Measurements from ENCODE around the gene CTNNA2.

CTNNA2 gene

DNA sequence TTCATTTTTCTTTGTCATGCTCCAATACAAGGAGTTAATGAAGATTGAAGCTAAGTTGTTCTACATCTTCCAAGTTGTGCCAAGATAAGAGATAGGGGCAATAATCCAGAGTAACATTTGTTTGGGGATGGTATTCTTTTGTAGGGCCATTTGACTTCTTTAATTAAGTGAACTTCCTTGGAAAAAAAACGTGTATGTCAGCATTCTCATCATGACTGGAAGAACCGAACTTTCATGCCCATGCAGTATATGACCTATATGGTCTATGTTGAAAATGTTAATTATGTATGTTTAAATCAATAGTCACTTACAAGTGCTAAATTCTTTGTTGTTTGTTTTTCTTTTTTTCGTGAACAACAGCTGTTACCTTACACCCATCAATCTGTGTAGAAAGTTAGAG, 1111.2 kb downstream of the CTNNA2 start:
- Histone ChIP-seq H3K27me3 (ENCODE audit: control insufficient read depth in 2 of 2, insufficient read depth in 2 of 2, low read length in 2 of 2) (no peaks in the 10 kb centered on the region), H3K4me1 (ENCODE audit: control insufficient read depth in 2 of 2, insufficient read depth in 2 of 2, low read length in 2 of 2) (no peaks in the 10 kb centered on the region)

DNA sequence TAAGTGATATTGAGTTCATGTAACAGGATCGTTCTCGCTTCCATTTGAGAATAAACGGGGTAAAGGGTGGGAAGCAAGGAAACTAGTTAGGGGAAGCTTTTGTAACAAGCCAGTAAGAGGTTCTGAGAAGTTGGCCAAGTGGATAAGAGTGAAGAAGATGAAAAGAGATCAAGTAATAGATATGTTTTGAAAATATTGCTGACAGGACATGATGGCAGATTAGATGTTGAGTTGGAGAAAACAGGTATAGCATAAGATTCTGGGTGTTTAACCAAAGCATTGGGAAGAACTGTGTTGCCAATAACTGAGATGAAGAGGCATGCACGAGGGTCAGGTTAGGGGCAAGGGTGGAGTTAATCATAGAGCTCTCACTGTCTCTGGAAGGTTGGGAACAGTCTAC, 1121.7 kb downstream of the CTNNA2 start:
- H3K36me3 ChIP-seq (ENCODE audit: control insufficient read depth in 2 of 2, insufficient read depth in 2 of 2, low read length in 2 of 2), result no peaks in the 10 kb centered on the region
- H3K9ac ChIP-seq (ENCODE audit: low read depth in 1 of 2, low read length in 2 of 2), result no peak overlapping the region
- H3K27me3 ChIP-seq (ENCODE audit: control insufficient read depth in 2 of 2, insufficient read depth in 2 of 2, low read length in 2 of 2), result no peaks in the 10 kb centered on the region
- H3K9me3 ChIP-seq (ENCODE audit: control insufficient read depth in 2 of 2, low read length in 2 of 2), result no peaks in the 10 kb centered on the region
- H3K4me1 ChIP-seq (ENCODE audit: control insufficient read depth in 2 of 2, insufficient read depth in 2 of 2, low read length in 2 of 2), result no peaks in the 10 kb centered on the region
- H3K27ac ChIP-seq (ENCODE audit: low read depth in 2 of 2, low read length in 2 of 2), result no peak overlapping the region
- H3K4me3 ChIP-seq (ENCODE audit: low read length in 2 of 2), result no peak overlapping the region

More for the DNA sequence above, 1111.2 kb downstream of the CTNNA2 start:
- no peak overlapping the region for H3K9ac ChIP-seq (ENCODE audit: low read depth in 1 of 2, low read length in 2 of 2)
- H3K4me3 ChIP-seq (ENCODE audit: low read length in 2 of 2), result no peak overlapping the region
- H3K9me3 ChIP-seq (ENCODE audit: control insufficient read depth in 2 of 2, low read length in 2 of 2), result peaks cover 0 to 3% of the 10 kb centered on the region in 2 donors
- H3K27ac ChIP-seq (ENCODE audit: low read depth in 2 of 2, low read length in 2 of 2), result no peak overlapping the region
- no peaks in the 10 kb centered on the region for H3K36me3 ChIP-seq (ENCODE audit: control insufficient read depth in 2 of 2, insufficient read depth in 2 of 2, low read length in 2 of 2)

DNA sequence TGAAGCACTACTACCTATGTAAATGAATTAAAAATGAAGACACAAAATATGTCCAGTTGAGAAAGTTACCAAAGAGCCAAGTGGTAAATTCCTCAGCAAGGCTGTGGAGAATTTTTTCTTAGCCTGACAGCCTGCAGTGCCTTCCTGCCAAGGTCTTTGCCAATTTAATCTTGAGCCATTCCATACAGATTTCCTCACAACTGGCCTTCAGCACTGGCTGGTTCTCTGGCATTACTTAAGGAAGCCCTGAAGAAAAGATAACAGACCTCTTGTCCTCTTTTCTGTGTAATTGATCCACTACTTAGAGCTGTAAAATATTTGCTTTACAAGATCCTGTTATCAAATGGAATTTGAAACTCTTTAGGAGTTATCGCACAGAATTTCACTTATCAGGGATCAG, 1125.9 kb downstream of the CTNNA2 start:
- Histone ChIP-seq H3K27me3 (ENCODE audit: control insufficient read depth in 2 of 2, insufficient read depth in 2 of 2, low read length in 2 of 2) (no peaks in the 10 kb centered on the region), H3K27ac (ENCODE audit: low read depth in 2 of 2, low read length in 2 of 2) (no peak overlapping the region), H3K9ac (ENCODE audit: low read depth in 1 of 2, low read length in 2 of 2) (no peak overlapping the region), H3K4me3 (ENCODE audit: low read length in 2 of 2) (no peak overlapping the region), H3K4me1 (ENCODE audit: control insufficient read depth in 2 of 2, insufficient read depth in 2 of 2, low read length in 2 of 2) (no peaks in the 10 kb centered on the region), H3K36me3 (ENCODE audit: control insufficient read depth in 2 of 2, insufficient read depth in 2 of 2, low read length in 2 of 2) (no peaks in the 10 kb centered on the region), H3K9me3 (ENCODE audit: control insufficient read depth in 2 of 2, low read length in 2 of 2) (no peaks in the 10 kb centered on the region)

DNA sequence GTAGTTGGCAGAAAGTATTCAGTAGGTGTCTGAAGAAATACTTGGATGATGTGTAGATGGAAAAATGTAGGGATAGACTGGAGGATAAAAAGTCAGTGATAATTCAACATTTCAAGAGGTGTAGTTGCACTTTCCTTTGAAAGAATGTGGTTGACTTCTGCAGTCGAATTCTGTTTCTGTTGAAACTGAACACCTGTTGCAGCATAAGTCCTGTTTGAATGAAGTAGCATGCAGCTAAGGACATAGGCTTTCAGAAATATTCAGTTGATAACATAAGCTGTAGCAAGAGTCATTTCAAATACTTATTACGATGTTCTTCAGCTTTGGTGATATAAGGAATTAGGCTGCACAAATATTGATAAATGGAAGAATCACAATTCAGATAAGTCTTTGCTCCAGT, 1129.6 kb downstream of the CTNNA2 start:
- H3K4me3 ChIP-seq (ENCODE audit: low read length in 2 of 2), result no peak overlapping the region
- no peaks in the 10 kb centered on the region for H3K36me3 ChIP-seq (ENCODE audit: control insufficient read depth in 2 of 2, insufficient read depth in 2 of 2, low read length in 2 of 2)
- no peak overlapping the region for H3K27ac ChIP-seq (ENCODE audit: low read depth in 2 of 2, low read length in 2 of 2)
- no peak overlapping the region for H3K9ac ChIP-seq (ENCODE audit: low read depth in 1 of 2, low read length in 2 of 2)
- H3K27me3 ChIP-seq (ENCODE audit: control insufficient read depth in 2 of 2, insufficient read depth in 2 of 2, low read length in 2 of 2), result no peaks in the 10 kb centered on the region
- no peaks in the 10 kb centered on the region for H3K9me3 ChIP-seq (ENCODE audit: control insufficient read depth in 2 of 2, low read length in 2 of 2)
- H3K4me1 ChIP-seq (ENCODE audit: control insufficient read depth in 2 of 2, insufficient read depth in 2 of 2, low read length in 2 of 2), result no peaks in the 10 kb centered on the region

DNA sequence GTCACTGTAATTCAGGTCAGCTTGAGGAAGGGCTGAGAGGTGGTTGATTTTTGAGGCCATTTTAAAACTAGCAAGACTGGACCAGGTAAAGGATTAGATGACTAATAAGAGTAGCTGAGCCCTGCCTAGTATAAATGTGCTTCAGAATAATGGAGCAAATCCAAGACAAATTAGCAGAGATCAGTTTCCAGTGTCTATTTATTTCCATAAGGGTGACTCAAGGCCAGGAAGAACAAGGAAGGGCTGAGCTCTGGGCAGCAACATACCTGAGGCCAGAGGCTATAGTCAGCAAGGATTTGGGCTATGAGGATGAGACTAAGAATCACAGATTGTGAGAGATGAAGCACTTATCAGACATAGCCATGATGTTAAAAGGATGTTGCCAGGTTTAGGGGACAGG, 1130.7 kb downstream of the CTNNA2 start:
- Histone ChIP-seq H3K9me3 (ENCODE audit: control insufficient read depth in 2 of 2, low read length in 2 of 2) (no peaks in the 10 kb centered on the region), H3K4me1 (ENCODE audit: control insufficient read depth in 2 of 2, insufficient read depth in 2 of 2, low read length in 2 of 2) (no peaks in the 10 kb centered on the region), H3K9ac (ENCODE audit: low read depth in 1 of 2, low read length in 2 of 2) (no peak overlapping the region), H3K27ac (ENCODE audit: low read depth in 2 of 2, low read length in 2 of 2) (no peak overlapping the region), H3K36me3 (ENCODE audit: control insufficient read depth in 2 of 2, insufficient read depth in 2 of 2, low read length in 2 of 2) (no peaks in the 10 kb centered on the region), H3K27me3 (ENCODE audit: control insufficient read depth in 2 of 2, insufficient read depth in 2 of 2, low read length in 2 of 2) (no peaks in the 10 kb centered on the region), H3K4me3 (ENCODE audit: low read length in 2 of 2) (no peak overlapping the region)

DNA sequence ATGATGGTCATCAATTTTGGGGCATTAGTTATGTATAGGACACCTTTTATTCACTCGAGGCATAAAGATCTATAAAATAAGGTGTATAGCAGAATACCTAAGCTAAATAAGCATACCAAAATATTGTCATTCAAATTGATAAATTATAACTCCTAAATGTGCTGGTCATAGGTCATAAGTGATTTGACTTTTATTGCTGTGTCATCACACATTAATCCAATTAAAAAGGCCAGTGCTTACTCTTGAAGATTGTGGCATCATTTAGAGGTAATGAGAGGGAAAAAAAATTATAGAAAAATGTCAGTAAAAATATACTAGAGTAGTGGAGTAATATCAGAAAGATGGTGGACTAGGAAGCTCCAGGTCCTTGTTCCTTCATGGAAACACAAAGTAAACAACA, 1138.6 kb downstream of the CTNNA2 start:
- no peaks in the 10 kb centered on the region for H3K36me3 ChIP-seq (ENCODE audit: control insufficient read depth in 2 of 2, insufficient read depth in 2 of 2, low read length in 2 of 2)
- no peaks in the 10 kb centered on the region for H3K4me1 ChIP-seq (ENCODE audit: control insufficient read depth in 2 of 2, insufficient read depth in 2 of 2, low read length in 2 of 2)
- H3K4me3 ChIP-seq (ENCODE audit: low read length in 2 of 2), result no peak overlapping the region
- H3K9me3 ChIP-seq (ENCODE audit: control insufficient read depth in 2 of 2, low read length in 2 of 2), result peaks cover 0 to 2% of the 10 kb centered on the region in 2 donors
- H3K27ac ChIP-seq (ENCODE audit: low read depth in 2 of 2, low read length in 2 of 2), result no peak overlapping the region
- no peaks in the 10 kb centered on the region for H3K27me3 ChIP-seq (ENCODE audit: control insufficient read depth in 2 of 2, insufficient read depth in 2 of 2, low read length in 2 of 2)
- H3K9ac ChIP-seq (ENCODE audit: low read depth in 1 of 2, low read length in 2 of 2), result no peak overlapping the region

DNA sequence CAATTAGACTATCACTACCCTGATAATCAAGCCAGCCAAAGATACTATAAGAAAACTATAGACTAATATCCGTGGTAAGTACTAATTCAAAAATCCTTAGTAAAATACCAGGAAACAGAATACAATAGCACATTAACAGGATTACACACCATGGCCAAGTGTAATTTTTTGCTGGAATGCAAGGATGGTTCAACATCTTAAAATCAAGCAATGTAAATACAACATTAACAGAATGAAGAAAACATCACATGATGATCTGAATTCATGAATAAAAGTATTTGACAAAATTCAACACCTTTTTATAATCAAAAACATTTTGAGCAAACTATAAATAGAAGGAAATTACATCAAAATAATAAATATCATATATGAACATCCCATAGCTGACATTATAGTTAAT, 1142.4 kb downstream of the CTNNA2 start:
- no peak overlapping the region for H3K4me3 ChIP-seq (ENCODE audit: low read length in 2 of 2)
- no peaks in the 10 kb centered on the region for H3K36me3 ChIP-seq (ENCODE audit: control insufficient read depth in 2 of 2, insufficient read depth in 2 of 2, low read length in 2 of 2)
- H3K9ac ChIP-seq (ENCODE audit: low read depth in 1 of 2, low read length in 2 of 2), result no peak overlapping the region
- no peak overlapping the region for H3K27ac ChIP-seq (ENCODE audit: low read depth in 2 of 2, low read length in 2 of 2)
- peaks cover 0 to 2% of the 10 kb centered on the region in 2 donors for H3K9me3 ChIP-seq (ENCODE audit: control insufficient read depth in 2 of 2, low read length in 2 of 2)
- no peaks in the 10 kb centered on the region for H3K27me3 ChIP-seq (ENCODE audit: control insufficient read depth in 2 of 2, insufficient read depth in 2 of 2, low read length in 2 of 2)
- no peaks in the 10 kb centered on the region for H3K4me1 ChIP-seq (ENCODE audit: control insufficient read depth in 2 of 2, insufficient read depth in 2 of 2, low read length in 2 of 2)

DNA sequence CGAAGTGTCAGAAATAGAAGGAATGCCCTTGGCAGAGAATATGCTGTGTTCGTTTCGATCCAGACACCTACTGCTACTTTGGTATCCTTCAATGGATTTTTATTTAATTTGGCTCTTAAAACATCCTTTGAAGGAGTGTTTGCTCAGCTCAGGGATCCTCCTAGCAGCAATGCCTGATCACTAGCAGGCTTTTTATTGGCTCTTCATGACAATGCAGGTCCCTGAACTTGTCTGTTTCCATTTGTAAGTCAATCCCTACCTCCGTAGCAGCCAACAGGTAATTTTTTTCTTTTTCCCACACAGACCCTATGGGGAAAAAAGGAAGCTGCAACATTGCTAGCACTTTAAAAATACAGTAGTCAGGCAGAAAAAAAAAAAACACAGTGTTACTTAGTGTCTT, 1157.9 kb downstream of the CTNNA2 start:
- H3K4me3 ChIP-seq (ENCODE audit: low read length in 2 of 2), result no peak overlapping the region

DNA sequence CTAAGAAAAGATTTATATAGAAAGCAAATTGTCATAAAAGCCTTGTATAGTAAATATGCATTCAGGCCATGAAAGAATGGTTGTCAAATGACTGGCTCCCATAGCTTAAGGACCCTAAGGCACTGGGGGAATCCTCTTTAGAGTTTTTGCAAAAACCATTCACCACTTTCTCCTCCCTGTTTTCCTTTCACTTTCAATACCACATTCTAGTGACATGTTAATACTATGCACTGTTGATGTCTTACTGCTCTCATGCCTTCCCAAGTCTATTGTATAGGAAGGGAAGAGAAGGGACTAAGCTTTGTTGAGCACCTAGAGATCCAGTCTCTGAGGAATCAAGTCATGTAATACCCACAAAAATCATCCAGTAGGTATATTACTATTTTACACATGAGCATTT, 1174.7 kb downstream of the CTNNA2 start:
- no peak overlapping the region for H3K9ac ChIP-seq (ENCODE audit: low read depth in 1 of 2, low read length in 2 of 2)
- no peaks in the 10 kb centered on the region for H3K27me3 ChIP-seq (ENCODE audit: control insufficient read depth in 2 of 2, insufficient read depth in 2 of 2, low read length in 2 of 2)
- H3K9me3 ChIP-seq (ENCODE audit: control insufficient read depth in 2 of 2, low read length in 2 of 2), result no peaks in the 10 kb centered on the region
- no peaks in the 10 kb centered on the region for H3K36me3 ChIP-seq (ENCODE audit: control insufficient read depth in 2 of 2, insufficient read depth in 2 of 2, low read length in 2 of 2)
- H3K4me3 ChIP-seq (ENCODE audit: low read length in 2 of 2), result no peak overlapping the region
- no peaks in the 10 kb centered on the region for H3K4me1 ChIP-seq (ENCODE audit: control insufficient read depth in 2 of 2, insufficient read depth in 2 of 2, low read length in 2 of 2)
- no peak overlapping the region for H3K27ac ChIP-seq (ENCODE audit: low read depth in 2 of 2, low read length in 2 of 2)

More for the DNA sequence above, 1157.9 kb downstream of the CTNNA2 start:
- H3K9ac ChIP-seq (ENCODE audit: low read depth in 1 of 2, low read length in 2 of 2), result no peak overlapping the region
- no peaks in the 10 kb centered on the region for H3K4me1 ChIP-seq (ENCODE audit: control insufficient read depth in 2 of 2, insufficient read depth in 2 of 2, low read length in 2 of 2)
- no peaks in the 10 kb centered on the region for H3K27me3 ChIP-seq (ENCODE audit: control insufficient read depth in 2 of 2, insufficient read depth in 2 of 2, low read length in 2 of 2)
- H3K36me3 ChIP-seq (ENCODE audit: control insufficient read depth in 2 of 2, insufficient read depth in 2 of 2, low read length in 2 of 2), result no peaks in the 10 kb centered on the region
- H3K27ac ChIP-seq (ENCODE audit: low read depth in 2 of 2, low read length in 2 of 2), result no peak overlapping the region
- H3K9me3 ChIP-seq (ENCODE audit: control insufficient read depth in 2 of 2, low read length in 2 of 2), result no peaks in the 10 kb centered on the region

DNA sequence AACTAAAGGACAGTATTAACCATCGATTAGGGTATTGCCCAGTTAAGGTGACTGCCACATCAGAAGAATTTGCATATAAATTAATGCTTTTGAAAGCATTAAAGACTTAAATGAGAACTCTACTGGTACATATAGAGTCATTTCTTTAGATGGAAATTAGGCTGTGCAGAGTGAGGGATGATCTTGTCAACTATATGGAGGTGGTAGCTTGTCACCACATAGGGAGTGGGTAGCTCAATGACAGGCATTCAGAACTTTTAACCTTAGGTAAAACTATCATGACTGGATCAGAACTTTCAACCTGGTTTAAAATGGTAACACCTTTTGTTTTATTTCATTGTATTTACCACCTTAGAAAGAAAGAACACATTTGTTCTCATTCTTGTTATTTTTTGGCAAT, 1176.3 kb downstream of the CTNNA2 start:
- Histone ChIP-seq H3K4me1 (ENCODE audit: control insufficient read depth in 2 of 2, insufficient read depth in 2 of 2, low read length in 2 of 2) (no peaks in the 10 kb centered on the region), H3K36me3 (ENCODE audit: control insufficient read depth in 2 of 2, insufficient read depth in 2 of 2, low read length in 2 of 2) (no peaks in the 10 kb centered on the region), H3K9me3 (ENCODE audit: control insufficient read depth in 2 of 2, low read length in 2 of 2) (peaks cover 0 to 4% of the 10 kb centered on the region in 2 donors), H3K27me3 (ENCODE audit: control insufficient read depth in 2 of 2, insufficient read depth in 2 of 2, low read length in 2 of 2) (no peaks in the 10 kb centered on the region), H3K4me3 (ENCODE audit: low read length in 2 of 2) (no peak overlapping the region), H3K9ac (ENCODE audit: low read depth in 1 of 2, low read length in 2 of 2) (no peak overlapping the region), H3K27ac (ENCODE audit: low read depth in 2 of 2, low read length in 2 of 2) (no peak overlapping the region)
